Endothelial cell of hepatic sinusoid (primary cell): Measurements from ENCODE around the gene CXCL12.

Experiments
- in situ Hi-C: cut with HindIII; loops from 2 replicates; pipeline ENCODE4 v1.10.0; 2017; ENCODE audit warnings: low sequenced_read_pairs

The CXCL12 gene

DNA sequence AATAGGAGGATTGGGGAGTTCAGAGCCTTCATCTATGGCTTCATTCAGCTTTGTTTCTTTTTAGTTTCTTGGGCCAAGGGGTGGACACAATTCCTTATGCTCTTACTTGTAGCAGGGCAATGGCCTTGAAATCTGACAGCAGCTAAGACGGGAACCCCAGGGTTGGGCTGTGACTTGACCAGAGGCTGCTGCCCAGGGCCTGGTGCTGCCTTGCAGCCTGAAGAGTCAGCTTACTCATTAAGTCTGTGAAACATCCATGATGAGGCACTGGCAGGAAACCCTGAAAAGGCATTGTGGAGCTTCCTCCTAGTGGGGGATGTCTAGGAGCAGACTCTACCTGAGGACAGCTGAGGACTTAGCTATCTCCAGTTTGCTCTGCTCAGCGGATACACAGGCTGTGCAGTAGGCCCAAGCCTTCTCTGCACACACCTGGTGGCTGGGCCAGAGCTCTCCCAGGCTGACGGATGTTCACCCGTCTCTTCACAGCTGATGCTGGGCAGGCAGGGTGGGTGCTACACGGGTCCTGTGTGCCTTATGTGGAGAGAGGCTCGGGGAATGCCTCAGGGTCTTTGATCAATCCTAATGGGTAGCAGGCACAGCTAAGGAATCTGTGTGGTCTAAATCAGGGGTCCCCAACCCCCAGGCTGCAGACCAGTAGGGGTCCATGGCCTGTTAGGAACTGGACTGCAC is 17.8 kb downstream of the CXCL12 start:
- in situ Hi-C loops = no loop called here

GRCh38 chr10:44364566-44364965 is 20.3 kb downstream of the CXCL12 start:
- in situ Hi-C loops = no loop called here

- in situ Hi-C loops = no loop called here
Measured at GRCh38 chr10:44363716-44364115, 21.2 kb downstream of the CXCL12 start.

DNA sequence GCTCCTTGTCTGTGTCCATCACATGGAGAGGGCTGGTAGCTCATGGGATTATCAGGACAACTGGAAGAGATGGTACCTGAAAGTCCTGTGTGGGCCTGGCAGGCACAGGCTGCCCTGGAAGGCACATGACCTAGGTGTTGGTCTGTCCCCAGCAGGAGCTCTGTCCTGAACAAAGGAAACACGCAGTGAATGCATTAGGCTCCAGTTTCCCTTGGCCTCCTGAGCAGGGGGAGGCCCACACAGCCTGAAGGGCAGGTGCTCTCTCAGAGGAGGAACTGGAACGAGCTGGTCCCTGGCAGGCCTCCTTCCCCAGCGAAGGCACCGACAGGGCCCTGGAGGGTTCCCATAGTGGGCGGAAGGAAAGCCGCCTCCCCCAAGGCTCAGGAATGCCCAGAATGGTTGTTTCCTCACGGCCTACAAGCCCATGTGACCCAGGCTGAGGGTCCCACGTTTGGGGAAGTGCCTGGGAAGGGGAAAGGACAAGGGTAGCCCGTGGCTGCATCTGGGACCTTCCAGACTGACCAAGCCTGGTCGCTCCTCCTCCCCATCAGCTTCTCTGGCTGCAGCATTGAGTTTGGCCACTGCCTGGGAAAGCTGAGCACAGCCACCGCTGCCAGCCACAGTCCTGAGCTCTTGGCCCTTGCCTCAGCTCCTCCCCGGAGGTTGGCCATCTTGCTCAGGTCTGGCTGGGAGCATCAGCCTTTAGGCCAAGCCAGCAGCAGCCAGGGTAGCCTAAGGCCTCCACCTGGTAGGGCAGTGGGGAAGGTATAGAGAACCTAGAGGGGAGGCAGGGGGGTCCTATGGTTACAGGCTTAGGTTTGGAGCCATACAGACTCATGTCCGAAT is 21.8 kb downstream of the CXCL12 start:
- in situ Hi-C loops = no loop called here

DNA sequence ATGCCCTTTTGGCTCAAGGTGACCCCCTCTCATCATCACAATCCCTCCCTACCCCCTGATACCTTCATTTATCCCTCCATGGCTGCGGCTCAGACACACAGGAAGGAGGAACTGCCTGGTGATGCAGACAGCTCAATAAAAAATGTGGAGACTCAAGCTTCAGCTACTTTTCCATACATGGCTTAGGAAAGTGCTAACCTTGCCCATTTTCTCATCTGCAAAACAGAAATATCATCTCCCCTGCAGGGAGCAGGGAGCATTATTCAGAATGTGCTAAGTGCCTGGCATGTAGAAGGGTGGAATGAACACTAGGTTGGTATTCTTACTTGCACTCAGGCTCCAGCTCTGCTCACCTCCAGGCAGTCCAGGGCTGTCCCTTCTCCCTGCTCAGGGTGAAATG is 23.8 kb downstream of the CXCL12 start:
- in situ Hi-C loops = no loop called here

- in situ Hi-C loops = no loop called here
Measured at GRCh38 chr10:44358080-44358771, 26.7 kb downstream of the CXCL12 start.

- in situ Hi-C loops = no loop called here
Measured at GRCh38 chr10:44357023-44357540, 27.8 kb downstream of the CXCL12 start.

DNA sequence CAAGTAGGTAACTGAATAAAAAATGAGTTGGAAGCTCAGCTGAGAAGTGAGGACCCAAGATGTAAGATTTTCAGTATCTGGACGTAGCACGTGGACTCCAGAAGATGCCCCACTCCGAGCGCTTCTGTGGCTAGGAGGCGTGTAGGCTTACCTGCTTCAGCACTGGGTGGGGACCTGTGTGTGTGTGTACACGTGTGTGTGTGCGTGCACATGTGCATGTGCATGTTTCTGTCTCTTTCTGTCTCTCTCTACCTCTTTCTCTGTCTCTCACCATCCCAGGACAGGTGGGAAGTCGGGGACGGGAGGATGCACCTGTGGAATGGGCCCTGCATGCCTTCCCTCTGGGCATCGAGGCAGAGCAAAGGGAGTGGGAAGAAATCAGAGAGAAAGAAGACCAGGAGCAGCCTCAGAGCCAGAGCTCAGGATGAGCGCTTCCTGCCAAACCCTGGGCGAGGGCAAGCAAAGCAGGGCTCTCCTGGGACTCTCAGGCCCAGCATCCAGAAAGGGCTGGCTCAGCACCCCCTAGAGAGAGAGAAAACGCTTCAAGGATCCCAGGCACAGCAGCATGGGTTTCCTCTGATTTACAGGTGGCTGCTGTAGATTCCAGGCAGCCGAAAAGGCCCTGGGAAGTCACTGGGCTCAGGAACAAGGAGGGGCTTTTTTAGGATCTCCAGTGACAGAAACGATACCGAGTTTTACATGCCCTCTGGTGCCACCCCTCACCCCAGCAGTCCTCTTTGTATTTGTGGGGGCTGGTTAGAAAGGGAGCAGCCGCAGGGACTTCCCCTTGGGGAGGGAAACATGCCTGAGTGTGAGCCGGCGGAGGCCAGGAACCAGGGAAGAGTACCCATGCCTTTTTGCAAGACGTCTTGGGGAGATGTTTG is 28.5 kb downstream of the CXCL12 start:
- in situ Hi-C loops = no loop called here

DNA sequence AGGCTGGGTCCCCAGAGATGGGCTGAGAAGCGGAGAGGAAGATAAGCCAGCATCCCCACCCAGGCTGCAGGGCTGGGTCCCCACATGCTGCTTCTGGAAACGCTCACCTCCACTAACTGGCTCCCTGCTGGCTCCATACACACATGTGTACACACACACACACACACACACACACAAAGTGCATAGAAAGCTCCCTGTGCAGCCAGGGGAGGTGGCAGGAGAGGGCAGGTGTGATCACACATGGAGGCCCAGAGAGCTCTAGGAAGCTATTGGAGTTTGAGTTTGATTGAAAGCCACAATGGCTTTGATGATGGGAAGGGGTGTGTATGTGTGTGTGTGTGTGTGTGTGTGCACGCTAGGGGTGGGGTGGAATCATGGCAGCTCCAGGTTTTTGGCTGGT is 29.3 kb downstream of the CXCL12 start:
- in situ Hi-C loops = no loop called here

GRCh38 chr10:44354771-44355170 is 30.1 kb downstream of the CXCL12 start:
- in situ Hi-C loops = no loop called here

GRCh38 chr10:44353721-44354120 is 31.2 kb downstream of the CXCL12 start:
- in situ Hi-C loops = no loop called here

DNA sequence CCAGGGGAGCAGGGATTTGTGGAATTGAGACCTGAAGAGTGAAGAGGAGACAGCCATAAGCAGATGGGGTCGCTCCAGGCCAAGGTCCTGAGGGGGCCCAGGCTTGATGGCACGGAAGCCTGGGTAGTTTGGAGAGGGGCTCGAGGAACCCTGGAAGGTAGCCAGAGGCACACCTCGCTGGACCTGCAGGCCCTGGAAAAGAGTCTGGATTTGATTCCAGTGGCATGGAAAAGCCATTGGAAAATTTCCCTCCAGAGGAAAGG is 31.8 kb downstream of the CXCL12 start:
- in situ Hi-C loops = no loop called here

- in situ Hi-C loops = no loop called here
Measured at GRCh38 chr10:44352316-44353127, 32.4 kb downstream of the CXCL12 start.

DNA sequence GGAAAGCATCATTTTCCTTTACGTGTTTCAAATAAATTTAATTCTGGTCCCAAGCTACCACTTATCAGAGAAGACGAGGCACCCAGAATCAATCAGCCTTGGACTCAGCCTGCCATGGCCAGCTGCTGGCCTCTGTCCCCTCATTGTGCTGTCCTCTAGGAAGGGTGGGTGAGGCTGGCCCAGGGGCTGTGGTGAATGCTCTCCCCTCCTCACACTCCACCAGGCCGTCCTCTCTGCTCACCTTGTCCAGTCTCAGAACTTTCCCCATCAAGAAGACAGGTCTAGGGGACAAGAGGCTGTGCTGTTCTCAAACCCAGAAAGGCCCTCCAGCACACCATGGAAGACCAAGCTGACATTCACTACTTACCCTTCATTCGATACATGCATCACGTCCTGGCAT is 36.4 kb downstream of the CXCL12 start:
- in situ Hi-C loops = no loop called here

GRCh38 chr10:44347609-44348400 is 37.1 kb downstream of the CXCL12 start:
- in situ Hi-C loops = no loop called here

- in situ Hi-C loops = no loop called here
Measured at GRCh38 chr10:44344727-44345126, 40.2 kb downstream of the CXCL12 start.

DNA sequence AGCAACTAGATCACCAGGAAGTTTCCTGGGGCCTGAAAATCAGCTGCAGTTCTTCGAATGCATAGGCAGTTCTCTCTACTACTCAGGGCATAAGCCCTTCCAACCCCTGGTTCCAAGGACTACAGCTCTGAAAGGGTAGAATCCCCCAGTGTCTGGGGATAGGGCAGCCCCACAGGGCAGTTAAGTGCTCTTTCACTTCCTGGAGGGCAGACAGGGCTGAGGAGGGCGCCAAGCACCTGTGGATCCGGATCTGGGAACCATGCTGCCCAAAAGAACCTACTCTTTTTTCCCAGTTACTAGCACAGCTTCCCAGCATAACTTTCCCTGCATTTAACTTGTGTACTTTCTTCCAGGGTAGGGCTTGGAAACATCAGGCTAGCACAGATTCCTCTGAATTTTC is 41.1 kb downstream of the CXCL12 start:
- in situ Hi-C loops = no loop called here

DNA sequence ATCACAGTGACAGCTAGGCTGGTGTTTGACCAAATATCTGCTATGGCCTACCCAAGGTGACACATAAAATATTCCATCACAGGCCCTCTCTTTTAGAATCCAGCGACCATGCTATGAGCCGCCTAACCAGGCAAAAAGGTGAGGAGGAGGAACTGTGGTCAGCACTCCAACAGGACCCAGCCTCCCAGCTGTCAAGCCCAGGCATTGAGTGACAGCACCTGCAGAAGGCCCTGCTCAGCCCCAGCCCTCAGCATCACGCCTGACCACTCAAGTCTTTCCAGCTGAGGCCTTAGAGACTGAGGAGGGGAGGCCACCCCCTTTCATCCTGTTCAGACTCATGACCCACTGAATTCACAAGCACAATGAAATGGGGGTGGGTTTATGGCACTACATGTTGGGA is 43.0 kb downstream of the CXCL12 start:
- in situ Hi-C loops = no loop called here

GRCh38 chr10:44340557-44340956 is 44.3 kb downstream of the CXCL12 start:
- in situ Hi-C loops = no loop called here
